Lower lobe of right lung (tissue), 2 donors: Measurements from ENCODE around the gene BDKRB1. TPM values are rescaled to one million over a fixed set of nuclear protein-coding genes. Genes with fewer than 3 reads are reported as not detected.

Source experiments
- ATAC-seq, 2 donors: fragments of 200-7000 bp; cut with Tn5 transposase; one replicate each; pipeline ENCODE4 v1.9.1; 2020 to 2022; ENCODE audit warnings: mild to moderate bottlenecking in 2 of 2, moderate library complexity in 2 of 2
- DNase-seq: peaks from one replicate; pipeline ENCODE4 v3.0.0-alpha.2; 2020
- H3K27ac ChIP-seq: fragments of 200-600 bp; one replicate; pipeline ENCODE4 v1.8.0; 2022
- H3K27me3 ChIP-seq: fragments of 200-600 bp; one replicate; pipeline ENCODE4 v1.8.0; 2022; ENCODE audit warnings: low read depth
- H3K36me3 ChIP-seq: fragments of 200-600 bp; one replicate; pipeline ENCODE4 v1.8.0; 2022; ENCODE audit warnings: mild to moderate bottlenecking
- H3K4me1 ChIP-seq: fragments of 200-600 bp; one replicate; pipeline ENCODE4 v1.8.0; 2022
- H3K4me3 ChIP-seq: fragments of 200-600 bp; one replicate; pipeline ENCODE4 v1.8.0; 2022; ENCODE audit warnings: mild to moderate bottlenecking
- H3K9me3 ChIP-seq: fragments of 200-600 bp; one replicate; pipeline ENCODE4 v1.8.0; 2022
- intact Hi-C: fragments of 100-400 bp; cut with DNase I; formaldehyde crosslinking; loops from one replicate; pipeline ENCODE4 v1.11.0; 2022
- total RNA-seq: library from RNA; stranded (reverse); fragmentation: NEBNext Ultra II Directional; extraction: Animal tissue kit (Norgen Biotek cat#: 25700); gene quantifications from one replicate; pipeline ENCODE4 v1.2.1, GENCODE V29; 2021
- TF ChIP-seq, protein P1 (sequence below): fragments of 200-600 bp; IDR thresholded peaks from one replicate; pipeline ENCODE4 v1.8.0; 2022; ENCODE audit warnings: antibody characterized with exemption, mild to moderate bottlenecking
- donor health status: DM: no; HTN: yes; CAD: no; lungs with severe emphysema.

BDKRB1 gene
- total RNA-seq, 1 donor from 2014 or later, result not detected

DNA sequence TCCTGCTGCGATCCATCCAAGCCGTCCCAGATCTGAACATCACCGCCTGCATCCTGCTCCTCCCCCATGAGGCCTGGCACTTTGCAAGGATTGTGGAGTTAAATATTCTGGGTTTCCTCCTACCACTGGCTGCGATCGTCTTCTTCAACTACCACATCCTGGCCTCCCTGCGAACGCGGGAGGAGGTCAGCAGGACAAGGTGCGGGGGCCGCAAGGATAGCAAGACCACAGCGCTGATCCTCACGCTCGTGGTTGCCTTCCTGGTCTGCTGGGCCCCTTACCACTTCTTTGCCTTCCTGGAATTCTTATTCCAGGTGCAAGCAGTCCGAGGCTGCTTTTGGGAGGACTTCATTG, 8.2 kb downstream of the BDKRB1 start:
- no peak for ATAC-seq
- no peaks in the 10 kb centered on the region for H3K9me3 ChIP-seq
- no peak overlapping the region for H3K4me3 ChIP-seq
- no peaks in the 10 kb centered on the region for H3K27me3 ChIP-seq
- no peaks in the 10 kb centered on the region for H3K36me3 ChIP-seq
- peaks cover 10% of the 10 kb centered on the region for H3K4me1 ChIP-seq
- H3K27ac ChIP-seq, result no peak overlapping the region
- TF ChIP-seq, protein P1, sequence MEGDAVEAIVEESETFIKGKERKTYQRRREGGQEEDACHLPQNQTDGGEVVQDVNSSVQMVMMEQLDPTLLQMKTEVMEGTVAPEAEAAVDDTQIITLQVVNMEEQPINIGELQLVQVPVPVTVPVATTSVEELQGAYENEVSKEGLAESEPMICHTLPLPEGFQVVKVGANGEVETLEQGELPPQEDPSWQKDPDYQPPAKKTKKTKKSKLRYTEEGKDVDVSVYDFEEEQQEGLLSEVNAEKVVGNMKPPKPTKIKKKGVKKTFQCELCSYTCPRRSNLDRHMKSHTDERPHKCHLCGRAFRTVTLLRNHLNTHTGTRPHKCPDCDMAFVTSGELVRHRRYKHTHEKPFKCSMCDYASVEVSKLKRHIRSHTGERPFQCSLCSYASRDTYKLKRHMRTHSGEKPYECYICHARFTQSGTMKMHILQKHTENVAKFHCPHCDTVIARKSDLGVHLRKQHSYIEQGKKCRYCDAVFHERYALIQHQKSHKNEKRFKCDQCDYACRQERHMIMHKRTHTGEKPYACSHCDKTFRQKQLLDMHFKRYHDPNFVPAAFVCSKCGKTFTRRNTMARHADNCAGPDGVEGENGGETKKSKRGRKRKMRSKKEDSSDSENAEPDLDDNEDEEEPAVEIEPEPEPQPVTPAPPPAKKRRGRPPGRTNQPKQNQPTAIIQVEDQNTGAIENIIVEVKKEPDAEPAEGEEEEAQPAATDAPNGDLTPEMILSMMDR, result no peak
- intact Hi-C loops, result no loop called here
- DNase-seq, result no peak

DNA sequence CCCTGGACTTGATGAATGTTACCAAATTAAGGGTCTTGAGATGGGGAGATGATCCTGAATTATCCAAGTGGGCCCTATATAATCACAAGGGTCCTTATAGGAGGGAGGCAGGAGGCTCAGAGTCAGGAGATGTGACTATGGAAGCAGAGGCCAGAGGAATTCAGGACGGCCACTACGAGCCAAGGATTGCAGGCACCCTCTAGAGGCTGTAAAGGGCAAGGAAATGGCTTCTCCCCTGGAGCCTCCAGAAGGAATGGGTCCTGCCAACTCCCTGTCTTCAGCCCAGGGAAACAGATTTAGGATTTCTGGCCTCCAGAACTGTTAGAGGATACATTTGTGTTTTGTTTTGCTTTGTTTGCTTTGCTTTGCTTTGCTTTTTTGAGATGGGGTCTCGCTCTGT, 8.8 kb downstream of the BDKRB1 start:
- Histone ChIP-seq H3K4me3 (no peak overlapping the region), H3K27me3 (no peaks in the 10 kb centered on the region), H3K4me1 (peaks cover 10% of the 10 kb centered on the region), H3K36me3 (no peaks in the 10 kb centered on the region), H3K27ac (no peak overlapping the region), H3K9me3 (no peaks in the 10 kb centered on the region)
- intact Hi-C loops, result no loop called here
- ATAC-seq (no peak), DNase-seq (no peak)
- TF ChIP-seq, protein P1, result peak; percentile 20

DNA sequence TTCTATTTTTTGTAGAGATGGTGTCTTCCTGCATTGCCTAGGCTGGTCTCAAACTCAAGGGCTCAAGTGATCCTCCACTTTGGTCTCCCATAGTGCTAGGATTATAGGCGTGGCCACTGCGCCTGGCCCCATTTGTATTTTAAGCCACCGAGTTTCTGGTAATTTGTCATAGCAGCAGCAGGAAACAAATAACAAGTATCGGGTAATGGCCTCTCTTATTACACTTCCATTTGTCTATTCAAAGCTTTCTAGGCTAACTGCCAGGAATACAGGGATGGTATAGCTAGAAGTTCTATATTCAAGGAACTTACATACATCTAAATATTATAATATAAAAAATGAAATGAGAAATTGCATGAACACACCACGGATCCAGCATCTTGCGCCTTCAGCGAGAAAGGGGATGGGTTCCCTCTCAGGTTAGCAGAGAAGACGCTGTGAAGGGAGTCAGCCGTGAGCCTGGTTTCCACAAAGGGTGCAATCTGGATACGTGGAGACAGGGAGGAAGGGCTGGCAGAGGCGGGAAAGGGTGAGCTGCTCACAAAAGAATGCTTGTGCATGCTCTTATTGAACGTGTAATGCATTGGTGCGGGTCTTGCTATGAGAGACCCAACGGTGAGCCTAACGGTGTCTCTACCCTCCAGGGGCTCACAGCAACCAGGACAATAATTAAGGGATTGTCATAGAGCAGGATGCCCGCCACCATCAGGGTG, 9.5 kb downstream of the BDKRB1 start:
- no peaks in the 10 kb centered on the region for H3K36me3 ChIP-seq
- no peaks in the 10 kb centered on the region for H3K9me3 ChIP-seq
- DNase-seq (no peak), ATAC-seq (no peak)
- TF ChIP-seq, protein P1, result no peak
- intact Hi-C loops, result no loop called here
- no peak overlapping the region for H3K27ac ChIP-seq
- no peaks in the 10 kb centered on the region for H3K27me3 ChIP-seq
- peaks cover 10% of the 10 kb centered on the region for H3K4me1 ChIP-seq
- H3K4me3 ChIP-seq, result no peak overlapping the region

DNA sequence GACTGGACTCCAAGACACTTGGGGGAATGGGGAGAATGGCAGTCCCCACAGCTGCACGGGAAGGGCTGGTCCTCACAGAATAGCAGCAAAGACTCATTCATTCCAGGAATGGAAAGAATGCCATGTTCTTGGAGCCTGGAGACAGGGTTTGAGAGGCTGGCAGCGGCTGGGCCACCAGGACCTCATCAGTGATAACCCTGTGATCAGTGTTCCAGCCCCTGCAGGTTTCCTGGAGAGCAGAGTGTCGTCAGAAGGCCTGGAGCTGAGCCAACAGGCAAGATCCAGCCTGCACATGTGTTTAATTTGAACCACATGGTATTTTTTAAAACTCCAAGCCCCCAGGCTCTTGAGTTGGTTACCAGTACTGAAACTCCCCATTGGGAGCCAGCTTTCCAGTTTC, 11.3 kb downstream of the BDKRB1 start:
- intact Hi-C loops, result no loop called here
- Histone ChIP-seq H3K9me3 (no peaks in the 10 kb centered on the region), H3K27ac (no peak overlapping the region), H3K4me1 (no peaks in the 10 kb centered on the region), H3K4me3 (no peak overlapping the region), H3K27me3 (no peaks in the 10 kb centered on the region), H3K36me3 (no peaks in the 10 kb centered on the region)
- TF ChIP-seq, protein P1, result no peak
- DNase-seq (no peak), ATAC-seq (no peak)

DNA sequence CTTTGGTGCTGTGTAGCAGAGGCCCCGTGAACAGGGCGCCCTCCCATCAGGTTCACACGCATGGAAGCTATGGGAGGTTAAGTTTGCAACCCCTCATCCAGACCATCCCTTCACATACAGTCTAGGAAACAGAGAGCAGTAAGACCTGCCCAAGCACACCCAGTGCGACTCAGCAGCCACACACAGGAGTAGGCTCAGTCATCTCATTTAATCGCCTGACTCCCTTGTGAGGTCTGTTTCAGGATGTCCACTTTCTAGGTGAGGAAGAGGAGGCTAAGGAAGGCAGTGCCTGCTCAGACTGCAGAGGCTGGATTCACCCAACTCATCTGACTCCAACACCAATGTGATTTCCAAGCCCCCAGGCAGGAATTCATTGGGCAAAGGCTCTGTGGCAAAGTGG, 11.9 kb downstream of the BDKRB1 start:
- no peaks in the 10 kb centered on the region for H3K4me1 ChIP-seq
- H3K27ac ChIP-seq, result no peak overlapping the region
- no peaks in the 10 kb centered on the region for H3K27me3 ChIP-seq
- no peaks in the 10 kb centered on the region for H3K9me3 ChIP-seq
- TF ChIP-seq, protein P1, result no peak
- ATAC-seq (no peak), DNase-seq (no peak)
- H3K4me3 ChIP-seq, result no peak overlapping the region
- H3K36me3 ChIP-seq, result no peaks in the 10 kb centered on the region
- intact Hi-C loops, result no loop called here
